Peyer's patch (tissue), 4 donors: ENCODE measurements around the gene PDZD2.

ENCODE experiments used
- CTCF ChIP-seq, 6 experiments: fragments of 450-650 bp in 4 of 6; fragments of 200-600 bp in 2 of 6; sonication (generic) in 1 of 6; IDR thresholded peaks; one replicate each; pipeline ENCODE4 v1.5.1; 2017 to 2019; ENCODE audit warnings: antibody characterized with exemption in 6 of 6, mild to moderate bottlenecking in 3 of 6, moderate library complexity in 1 of 6
- POLR2A ChIP-seq, 2 donors: fragments of 450-650 bp; IDR thresholded peaks; one replicate each; pipeline ENCODE4 v1.5.1; 2017; ENCODE audit warnings: antibody characterized with exemption in 2 of 2, mild to moderate bottlenecking in 2 of 2, moderate library complexity in 2 of 2

DNA sequence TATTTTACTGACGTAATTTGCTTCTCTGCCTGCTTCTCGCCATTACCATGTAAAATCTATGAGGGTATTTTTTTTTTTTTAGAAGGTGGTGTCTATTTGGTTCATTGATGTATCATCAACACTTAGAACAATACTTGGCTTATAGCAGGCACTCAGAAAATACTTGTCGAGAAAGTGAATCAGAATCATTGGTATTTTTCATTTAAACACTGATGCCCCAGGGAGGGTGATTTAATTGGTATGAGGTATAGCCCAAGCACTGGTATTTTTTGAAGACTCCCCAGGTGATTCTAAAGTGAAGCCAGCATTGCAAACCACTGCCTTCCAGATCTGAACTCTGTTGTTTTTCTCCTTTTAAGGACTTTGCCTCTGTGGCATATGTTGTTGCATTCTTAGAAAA, 16.6 kb downstream of the PDZD2 start:
- TF ChIP-seq POLR2A (IDR thresholded peaks at IDR 0.05) (no peak), CTCF (IDR thresholded peaks at IDR 0.05) (no peak)
